NCI-H69 (cell line): ENCODE data around the gene ST6GALNAC1.

Experiments used
- DNase-seq: peaks from one replicate; lab custom pipeline; 2025; lab: John Stamatoyannopoulos, UW

Gene ST6GALNAC1, protein sequence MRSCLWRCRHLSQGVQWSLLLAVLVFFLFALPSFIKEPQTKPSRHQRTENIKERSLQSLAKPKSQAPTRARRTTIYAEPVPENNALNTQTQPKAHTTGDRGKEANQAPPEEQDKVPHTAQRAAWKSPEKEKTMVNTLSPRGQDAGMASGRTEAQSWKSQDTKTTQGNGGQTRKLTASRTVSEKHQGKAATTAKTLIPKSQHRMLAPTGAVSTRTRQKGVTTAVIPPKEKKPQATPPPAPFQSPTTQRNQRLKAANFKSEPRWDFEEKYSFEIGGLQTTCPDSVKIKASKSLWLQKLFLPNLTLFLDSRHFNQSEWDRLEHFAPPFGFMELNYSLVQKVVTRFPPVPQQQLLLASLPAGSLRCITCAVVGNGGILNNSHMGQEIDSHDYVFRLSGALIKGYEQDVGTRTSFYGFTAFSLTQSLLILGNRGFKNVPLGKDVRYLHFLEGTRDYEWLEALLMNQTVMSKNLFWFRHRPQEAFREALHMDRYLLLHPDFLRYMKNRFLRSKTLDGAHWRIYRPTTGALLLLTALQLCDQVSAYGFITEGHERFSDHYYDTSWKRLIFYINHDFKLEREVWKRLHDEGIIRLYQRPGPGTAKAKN

DNA sequence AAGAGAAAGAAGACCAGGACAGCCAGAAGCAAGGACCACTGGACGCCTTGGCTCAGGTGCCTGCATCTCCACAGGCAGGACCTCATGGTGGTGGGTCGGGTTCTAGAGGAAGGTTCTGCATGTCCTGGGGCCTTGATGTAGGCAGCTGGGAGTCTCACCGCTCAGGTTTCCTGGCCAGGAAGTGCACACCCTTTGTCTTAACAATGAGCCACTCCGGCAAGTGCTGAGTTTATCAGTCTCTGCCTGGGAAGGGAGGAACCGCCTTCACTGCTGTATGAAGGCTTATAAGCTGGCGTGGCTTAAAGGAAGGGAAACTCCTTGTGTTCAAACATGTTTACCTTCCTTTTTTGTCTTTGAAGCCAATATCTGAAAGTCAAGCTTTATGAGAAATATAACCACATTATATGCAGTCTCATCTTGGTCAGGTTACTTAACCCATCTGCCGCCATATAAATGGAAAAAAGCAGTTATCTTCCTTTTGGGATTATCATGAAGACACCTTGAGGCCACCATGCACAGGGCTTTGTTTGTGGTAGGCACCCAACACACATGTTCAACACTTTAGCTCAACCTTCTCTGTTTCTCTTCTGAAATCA lies at the start of gene ST6GALNAC1:
ST6GALNAC1 (minus strand) TSS at position 205 of the 596 bp plus-strand sequence; CDS start at position 86, 119 bp downstream.
- no peak for DNase-seq

DNA sequence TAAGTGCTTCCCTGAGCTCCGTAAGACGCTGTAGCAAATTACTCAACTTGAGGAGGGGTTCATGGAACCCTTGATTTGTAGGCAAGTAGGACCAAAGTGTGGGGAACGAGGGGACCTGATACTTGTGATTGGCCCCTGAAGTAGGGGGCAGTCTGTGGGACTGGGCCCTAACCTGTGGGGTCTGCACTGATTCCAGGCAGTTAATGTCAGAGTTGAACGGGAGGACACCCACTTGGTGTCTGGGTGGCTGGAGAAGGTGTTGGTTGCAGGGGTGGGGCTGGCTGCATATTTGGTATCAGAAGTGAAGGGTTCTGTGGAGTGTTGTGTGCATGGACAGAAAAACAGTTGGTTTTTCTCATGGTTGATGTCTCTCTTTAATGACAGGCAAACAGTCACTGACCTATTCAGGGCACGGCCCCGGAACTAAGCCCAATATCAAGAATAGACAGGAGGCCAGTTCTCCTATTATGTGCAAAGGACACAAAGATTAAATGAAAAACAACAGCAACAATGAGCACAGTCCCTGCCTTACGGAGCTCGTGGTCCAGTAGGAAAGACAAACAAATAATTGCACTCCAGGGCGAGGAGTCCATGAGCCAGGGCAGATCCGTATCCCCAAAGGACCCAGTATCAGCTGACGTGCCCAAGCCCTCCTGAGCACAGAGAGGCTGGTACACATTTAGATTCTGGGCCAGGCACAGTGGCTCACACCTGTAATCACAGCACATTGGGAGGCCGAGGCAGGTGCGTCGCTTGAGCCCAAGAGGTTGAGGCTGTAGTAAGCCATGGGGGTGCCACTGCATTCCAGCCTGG lies 48.0 kb upstream of the ST6GALNAC1 start:
- peak; percentile 55 for DNase-seq

DNA sequence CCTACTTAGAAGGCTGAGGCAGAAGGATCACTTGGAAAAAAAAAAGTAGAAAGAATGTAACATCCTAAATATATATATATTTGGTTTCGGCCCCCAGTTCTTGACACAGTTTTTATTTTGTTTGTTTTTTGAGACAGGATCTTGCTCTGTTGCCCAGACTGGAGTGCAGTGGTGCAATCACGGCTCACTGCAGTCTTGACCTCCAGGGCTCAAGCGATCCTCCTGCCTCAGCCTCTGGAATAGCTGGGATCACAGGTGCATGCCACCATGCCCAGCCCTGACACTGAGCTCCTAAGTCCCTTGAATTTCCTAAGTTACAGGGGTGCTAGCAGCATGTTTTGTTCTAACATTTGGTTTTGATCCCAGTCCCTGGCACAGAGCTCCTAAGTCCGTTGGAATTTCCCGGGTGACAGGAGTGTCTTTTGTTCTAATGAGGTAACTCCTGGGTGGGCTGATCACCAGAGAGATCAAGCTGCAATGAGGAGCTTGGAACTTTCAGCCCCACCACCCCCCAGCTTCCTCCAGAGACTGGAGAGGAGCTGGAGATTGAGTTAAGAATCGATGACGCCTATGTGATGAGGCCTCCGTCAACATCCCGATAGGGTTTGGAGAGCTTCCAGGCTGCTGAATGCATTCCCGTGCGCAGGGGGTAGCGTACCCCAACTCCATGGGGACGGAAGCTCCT lies 47.2 kb upstream of the ST6GALNAC1 start:
- DNase-seq, result no peak

DNA sequence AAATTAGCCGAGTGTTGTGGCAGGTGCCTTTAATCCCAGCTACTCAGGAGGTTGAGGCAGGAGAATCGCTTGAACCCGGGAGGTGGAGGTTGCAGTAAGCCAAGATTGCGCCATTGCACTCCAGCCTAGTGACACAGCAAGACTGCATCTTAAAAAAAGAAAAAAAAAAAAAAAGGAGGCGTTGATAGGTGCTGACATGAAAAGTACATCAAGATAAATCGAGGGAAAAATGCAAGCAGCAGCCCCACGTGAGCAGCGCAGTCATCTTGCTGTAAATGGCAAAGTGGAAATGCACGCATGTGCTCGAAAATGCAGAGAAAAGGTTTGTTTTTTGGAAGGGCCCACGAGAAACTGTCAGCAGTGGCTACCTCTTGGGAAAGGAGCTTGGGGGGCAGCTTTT lies 46.3 kb upstream of the ST6GALNAC1 start:
- DNase-seq, result no peak

DNA sequence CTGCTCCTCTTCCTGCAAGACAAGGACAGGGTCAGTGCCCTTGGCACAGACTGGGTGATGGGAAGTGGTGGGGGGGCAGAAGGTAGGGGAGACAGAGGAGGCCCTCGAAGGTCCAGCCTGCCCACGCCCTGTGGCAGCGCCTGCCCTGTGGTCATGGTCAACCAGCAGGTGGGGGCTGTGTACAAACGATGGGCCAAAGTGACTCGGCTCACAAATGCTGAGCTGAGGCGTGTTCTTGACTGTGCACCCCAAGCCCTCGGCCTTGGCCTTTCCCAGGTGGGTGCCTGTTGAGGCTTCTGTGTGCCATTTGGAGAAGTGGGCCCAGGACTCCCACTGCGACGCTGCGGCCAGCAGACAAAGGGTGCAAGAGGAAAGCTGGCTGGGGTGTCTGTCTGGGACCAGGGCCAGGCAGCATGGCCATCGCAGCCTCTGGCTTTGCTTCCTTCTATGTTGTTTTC lies 44.6 kb upstream of the ST6GALNAC1 start:
- DNase-seq, result no peak

DNA sequence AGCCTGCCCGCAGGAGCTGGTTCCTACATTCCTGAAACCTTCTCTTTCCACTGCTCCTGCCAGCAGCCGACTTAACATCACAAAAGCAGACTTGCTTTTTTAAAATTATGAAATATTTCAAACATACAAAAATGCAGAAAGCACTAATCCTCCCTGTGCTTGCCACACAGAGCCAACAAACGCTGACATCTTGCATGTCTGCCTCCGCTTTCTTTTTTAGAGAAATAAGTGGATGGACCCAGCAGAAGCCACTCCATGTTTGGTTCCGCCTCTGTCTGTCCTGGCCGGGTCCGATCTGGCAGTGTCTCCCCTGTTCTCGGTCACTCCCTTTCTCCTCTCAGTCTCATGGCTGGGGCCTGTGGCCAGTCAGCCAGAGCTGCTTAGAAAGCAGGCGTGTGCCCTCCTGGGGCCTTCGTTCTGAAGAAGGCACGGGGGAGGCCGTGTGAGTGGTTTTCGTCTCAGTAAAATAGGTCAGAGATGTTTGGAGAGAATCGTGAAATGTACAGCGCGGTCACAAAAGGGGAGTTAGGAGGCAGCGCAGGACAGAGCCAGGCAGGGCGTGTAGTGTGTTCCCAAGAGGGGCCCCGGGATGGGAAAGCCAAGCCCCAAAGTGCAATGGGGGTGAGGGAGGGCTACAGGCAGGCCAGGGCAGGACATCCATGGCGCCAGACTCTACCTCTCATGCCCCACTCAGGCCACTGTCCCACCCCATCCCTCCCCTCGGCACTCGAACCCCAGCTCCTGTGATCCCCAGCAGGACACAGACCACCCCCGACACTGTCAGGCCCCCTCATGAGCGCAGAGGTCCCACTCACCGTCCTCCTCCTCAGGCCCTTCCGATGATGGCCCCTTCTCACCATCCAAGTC lies 44.0 kb upstream of the ST6GALNAC1 start:
- DNase-seq, result no peak

DNA sequence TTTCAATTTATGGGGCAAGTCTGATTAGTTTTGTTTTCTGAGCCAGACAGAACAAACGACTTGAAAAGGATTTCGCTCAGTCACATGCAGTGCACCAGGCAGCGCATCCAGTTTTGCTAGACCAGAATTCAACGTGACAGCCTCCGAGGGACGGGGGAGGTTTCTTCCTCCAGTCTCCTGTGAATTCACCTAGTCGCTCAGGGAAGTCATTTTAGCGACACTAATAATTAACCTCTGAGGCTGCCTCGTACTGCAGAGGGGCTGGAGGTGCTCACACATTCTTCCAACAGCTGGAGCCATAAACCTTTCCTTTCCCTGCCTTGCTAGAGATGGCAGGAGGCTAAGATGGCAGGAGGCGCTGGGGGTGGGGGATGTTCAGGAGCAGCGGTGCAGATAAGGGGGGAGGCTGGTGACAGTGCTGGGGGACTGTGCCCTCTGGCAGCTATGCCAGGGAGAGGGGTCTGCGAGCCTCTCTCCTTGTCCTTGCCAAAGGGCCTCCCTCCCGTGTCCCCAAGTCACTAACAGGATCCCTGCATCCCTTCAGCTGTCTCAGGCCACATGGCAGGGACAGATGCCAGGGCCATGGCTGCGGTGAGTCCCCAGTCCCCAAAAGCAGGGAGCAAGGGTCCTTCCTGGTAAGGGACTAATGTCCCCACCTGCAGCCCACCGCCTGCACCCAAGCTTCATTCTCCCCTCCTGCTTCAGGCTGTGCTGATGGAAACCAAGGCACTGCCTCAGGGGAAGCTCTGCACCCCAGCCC lies 43.2 kb upstream of the ST6GALNAC1 start:
- DNase-seq, result peak; percentile 60

DNA sequence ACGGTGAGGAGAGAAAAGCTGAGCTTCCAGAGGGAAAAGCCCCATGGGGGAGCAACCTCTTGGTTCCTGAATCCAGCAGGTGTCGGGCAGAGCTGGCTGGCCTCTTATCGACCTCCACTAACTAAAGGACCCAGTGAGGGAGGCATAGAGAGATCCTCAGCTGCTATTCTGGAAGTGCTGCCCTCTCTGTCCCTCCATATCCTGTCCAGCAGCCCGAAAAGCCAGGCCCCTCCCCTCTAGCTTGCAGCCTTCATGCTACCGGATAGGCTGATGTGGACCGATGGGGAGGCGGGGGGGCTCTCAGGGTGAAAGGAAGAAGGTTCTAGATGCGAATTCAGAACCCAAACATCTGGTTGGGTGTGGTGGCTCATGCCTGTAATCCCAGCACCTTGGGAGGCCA lies 42.3 kb upstream of the ST6GALNAC1 start:
- no peak for DNase-seq

DNA sequence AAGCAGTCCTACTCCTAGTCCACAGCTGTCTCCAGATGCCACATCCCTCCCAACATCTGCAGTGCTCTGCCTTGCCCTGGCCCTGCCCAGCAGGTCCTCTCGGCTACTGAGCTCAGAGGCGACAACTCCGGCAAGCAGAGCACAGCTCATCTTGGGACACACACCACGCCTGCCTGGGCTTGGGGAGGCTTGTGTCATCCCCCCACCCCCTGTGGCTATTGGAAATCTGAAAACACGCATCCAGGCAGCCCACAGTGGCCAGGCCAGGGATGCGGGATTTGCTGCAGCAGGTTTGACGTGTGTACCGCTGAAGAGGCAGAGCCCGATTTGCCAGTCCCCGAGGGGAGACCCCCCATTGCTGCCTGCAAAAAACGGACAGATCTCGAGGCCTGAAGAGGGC lies 41.8 kb upstream of the ST6GALNAC1 start:
- DNase-seq, result no peak

DNA sequence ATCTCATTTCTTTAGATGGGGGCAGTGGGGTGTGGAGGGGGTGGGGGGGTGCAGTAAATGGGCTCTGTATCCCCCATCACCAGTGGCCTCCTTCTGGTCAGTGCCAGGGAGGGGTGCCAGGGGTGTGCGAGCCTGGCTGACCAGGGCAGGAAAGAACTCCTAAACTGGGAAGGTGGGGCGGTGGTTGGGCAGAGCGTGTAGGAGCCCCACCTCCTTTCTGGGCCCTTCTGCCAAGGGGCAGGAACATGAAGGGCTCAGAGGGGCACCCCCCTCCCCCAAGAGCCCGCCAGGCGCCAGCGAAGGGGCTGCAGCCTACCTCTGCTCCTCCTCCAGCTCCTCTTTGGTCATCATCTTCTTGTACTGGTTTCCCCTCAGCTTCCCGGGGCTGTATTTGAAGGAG lies 41.2 kb upstream of the ST6GALNAC1 start:
- DNase-seq, result no peak

DNA sequence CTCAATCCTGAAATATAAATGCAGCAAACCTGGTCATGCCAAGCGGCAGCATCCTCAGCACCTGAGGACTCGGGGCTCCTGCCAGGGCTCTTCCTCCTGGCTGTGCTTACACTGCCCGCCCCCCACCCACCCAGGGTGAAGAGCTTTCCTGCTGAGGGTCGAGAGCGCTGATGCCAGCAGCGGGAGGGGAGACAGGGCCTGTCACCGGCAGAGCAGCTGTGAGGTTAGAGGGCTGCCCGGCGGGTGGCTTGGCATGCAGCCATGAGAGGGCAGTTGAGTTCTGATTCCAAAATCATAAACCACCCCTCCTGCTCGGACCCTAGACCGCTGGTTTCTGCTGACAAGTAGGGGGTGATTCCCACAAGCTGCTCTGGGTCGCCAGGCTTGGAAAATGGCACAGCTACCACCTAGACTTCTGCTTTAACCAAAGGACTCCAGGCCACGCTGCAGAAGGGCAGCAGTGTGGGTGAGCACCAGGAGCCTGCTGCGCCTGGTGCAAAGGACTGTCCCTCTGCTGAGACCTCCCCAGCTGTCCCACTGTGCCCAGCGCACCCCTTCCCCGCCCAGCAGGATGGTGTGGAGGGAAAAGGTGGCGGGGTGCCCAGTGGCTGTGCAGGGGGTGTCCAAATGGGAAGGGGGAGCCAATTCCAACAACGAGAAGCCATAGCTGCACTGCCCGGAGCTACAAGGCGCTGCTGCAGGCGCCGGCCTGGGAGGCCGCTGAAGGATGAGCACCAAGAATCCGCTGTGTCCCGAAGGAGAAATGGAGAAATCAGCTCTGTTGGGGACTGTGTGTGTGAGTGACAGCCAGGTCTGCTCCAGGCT lies 40.6 kb upstream of the ST6GALNAC1 start:
- DNase-seq, result peak; percentile 81

DNA sequence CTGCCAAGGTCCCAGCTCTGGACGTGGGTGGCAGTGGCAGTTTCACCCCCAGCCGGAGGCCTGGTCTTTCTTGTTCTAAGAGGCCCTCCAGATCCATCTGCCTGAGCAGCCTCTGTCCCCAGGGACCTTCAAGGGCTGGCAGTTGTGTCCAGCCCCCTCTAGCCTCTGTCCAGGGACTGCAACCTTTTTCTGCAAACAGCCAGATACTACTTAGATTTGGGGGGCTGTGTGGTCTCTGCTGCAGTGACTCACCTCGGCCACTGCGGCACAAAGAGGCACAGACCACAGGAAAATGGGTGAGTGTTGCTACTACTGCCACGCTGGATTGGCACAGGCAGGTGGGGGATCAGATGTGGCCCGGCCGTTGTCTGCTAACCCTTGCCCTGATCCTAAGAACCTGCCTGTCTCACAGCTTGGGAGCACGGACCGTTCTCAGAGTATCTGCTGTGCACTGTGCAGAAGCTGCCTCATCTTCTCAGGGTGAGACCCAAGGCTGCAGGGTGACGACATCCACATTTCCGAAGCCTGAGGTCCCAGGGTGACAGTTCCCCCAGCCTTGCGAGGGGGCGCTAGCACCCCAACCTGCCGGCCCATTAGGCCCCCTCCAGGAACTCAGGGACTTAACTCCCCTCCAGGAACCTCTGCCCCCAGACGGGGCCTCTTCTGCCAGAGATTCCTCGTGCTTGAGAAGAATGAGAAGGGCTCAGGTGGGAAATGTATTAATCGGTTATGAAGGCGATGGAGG lies 39.6 kb upstream of the ST6GALNAC1 start:
- DNase-seq, result no peak

DNA sequence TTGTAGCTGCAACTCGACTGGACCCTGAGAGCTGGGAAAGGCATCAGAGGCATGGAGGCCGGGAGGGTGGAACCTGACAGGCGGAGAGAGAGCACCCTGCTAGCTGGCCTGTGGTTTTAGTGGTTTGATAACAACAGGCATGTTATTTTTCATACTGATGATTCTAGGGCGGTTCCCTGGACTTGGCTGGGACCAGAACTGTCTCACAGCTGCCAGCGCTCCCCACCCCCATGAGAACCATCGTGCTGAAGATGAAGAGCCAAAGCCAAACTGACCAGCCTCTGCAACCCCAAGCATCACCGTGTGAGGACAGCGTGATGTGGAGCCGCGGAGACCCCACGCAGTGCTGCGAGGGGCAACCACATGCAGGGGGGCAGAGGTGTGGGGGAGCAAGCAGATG lies 38.7 kb upstream of the ST6GALNAC1 start:
- DNase-seq, result no peak

DNA sequence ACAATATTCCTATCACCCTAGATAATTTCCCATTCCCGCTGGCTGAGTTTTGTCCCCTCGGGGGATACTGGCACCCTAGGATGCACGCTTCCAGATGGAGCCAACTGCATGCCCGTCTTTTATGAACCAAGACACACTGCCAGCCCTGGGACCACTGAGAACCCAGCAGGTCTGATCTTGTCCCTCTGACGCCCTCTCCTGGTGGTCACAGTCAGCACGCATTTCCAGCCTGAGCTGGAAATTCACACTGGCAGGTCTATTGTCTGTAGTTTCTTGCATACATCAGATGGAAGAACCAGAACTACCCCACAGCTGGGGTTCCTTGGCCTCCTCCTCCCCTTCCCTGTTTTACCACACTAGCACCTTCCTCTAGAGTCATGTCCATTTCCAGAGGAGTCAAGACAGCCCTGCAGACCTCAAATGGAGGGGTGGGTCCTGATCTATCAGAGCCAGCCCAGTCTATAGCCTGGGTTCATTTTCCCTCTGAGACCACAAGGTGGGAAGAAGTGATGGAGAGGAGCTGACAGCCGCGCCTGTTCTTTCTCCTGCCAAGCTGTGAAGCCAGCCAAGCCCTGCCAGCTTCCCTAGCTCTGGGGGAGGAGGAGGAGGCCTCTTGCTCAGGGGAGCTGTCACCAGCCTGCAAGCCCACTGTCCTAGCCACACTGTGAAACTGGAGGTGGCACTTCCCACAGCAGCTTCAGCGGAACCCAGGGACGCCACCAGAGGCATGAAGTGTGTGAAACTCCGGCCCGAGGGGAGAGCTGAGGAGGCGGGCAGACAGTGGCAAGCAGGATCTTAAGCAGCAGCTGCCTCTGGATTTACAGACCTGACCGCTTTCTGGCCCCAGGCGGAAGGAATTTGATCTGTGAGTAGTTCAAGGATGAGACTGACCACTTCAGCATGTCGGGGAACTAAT lies 37.9 kb upstream of the ST6GALNAC1 start:
- peak; percentile 85 for DNase-seq

DNA sequence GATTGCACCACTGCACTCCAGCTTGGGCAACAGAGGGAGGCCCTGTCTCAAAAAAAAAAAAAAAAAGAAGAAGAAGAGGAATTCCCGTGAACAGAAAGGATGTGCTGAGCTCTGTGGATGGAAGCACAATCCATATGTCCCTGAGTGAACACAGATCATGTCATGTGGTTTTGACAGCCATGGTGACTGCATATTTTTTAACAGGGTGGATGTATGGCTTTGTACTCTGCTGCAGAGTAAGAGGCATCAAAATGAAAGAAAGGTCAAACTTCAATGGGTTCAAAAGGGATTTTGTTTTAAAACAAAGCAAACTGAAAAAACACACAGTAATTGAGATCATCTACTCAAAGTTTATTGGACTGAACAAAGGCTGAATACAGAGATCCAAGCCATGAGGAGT lies 35.7 kb upstream of the ST6GALNAC1 start:
- DNase-seq, result no peak

DNA sequence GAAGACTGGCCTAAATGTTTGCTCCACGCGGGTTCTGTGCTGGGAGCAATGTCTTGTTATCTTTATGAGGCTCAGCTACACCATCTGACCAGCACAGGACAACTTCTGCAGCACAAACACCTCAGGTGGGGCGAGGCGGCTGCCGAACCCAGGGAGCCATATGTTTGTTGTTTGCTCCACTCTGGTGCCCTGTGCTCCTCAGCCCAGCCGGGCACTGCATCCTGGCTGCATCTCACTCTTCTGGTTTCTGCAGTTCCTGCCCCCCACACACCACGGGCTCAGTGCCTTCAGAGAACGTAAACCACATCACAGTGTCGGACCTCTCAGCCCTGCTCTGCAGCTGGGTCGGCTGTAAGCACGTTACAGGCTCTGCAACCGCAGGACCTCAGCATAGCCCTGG lies 34.8 kb upstream of the ST6GALNAC1 start:
- DNase-seq, result no peak

DNA sequence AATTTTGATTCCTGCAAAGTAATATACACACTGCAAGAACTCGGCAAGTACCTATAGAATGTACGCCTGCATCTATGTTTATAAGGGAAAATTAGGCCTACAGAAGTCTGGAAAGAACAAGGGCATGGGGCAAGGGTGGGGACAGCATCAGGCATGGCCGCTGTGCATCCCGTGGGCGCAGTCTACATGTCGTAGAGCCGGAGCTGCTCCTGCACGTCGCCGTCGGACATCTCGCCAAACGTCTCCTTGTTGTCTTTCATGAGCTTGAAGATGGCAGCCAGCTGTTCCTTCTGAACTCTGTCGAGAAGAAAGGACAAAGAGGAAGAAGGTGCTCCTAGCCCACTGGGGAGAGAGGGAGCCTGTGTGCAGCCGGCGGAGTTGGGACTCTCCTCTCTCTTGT lies 33.8 kb upstream of the ST6GALNAC1 start:
- DNase-seq, result no peak
